Cerebellar nuclear complex (tissue), 1 donor: ENCODE measurements around the gene CNN3.

ENCODE experiments used
- DNase-seq, 2 experiments: peaks; one replicate each; lab custom pipeline; 2025; lab: John Stamatoyannopoulos, UW

Gene CNN3

DNA sequence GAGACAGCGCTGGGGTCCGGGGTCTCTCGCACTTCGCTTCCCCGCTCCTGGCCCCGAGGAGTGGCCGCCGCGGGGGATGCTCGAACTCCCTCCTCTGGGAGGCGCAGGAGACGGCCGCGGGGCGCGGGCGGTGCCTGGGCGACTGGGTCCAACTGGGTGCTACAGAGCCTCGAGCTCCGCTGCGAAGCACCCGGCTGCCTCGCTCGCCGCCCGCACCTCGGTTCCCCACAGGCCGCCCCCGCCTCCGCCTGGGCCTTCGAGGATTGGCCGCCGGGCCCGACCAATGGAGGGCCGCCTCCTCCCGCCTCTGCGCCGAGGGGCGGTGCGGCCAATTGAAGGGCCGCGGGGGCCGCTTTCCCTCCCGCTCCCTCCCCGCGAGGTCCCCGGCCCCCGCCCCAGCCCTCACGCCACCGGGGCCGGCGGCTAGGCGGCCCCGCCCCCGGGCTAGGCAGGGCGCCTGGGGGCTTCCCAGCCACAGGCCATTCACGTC lies at the start of gene CNN3:
Gene CNN3 (minus strand): TSS at position 196 of the 490 bp plus-strand sequence. CDS start 216 bp downstream, outside the sequence.
- peak in 1 of 2 experiments; percentile 61 for DNase-seq

GRCh38 chr1:94974824-94975223 lies 47.9 kb upstream of the CNN3 start:
- DNase-seq, result no peak

DNA sequence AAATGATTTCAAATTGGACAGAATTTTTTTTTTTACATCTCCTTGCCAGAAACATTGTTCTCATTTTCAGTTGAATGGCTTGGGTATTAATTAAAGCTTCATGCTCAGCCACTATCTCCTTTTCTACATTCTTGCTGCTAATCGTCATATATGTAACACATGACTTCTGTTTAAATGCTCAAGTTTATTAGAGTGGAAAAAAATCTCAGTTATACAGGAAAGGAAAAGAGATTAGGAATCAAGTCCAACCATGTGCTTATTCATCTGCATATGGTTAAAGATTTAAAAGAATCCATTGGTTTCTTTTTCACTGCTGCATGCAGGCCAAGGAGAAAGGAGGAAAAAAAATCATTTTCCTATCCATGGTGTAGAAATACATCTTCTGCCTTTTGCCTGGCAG lies 47.3 kb upstream of the CNN3 start:
- DNase-seq, result no peak

DNA sequence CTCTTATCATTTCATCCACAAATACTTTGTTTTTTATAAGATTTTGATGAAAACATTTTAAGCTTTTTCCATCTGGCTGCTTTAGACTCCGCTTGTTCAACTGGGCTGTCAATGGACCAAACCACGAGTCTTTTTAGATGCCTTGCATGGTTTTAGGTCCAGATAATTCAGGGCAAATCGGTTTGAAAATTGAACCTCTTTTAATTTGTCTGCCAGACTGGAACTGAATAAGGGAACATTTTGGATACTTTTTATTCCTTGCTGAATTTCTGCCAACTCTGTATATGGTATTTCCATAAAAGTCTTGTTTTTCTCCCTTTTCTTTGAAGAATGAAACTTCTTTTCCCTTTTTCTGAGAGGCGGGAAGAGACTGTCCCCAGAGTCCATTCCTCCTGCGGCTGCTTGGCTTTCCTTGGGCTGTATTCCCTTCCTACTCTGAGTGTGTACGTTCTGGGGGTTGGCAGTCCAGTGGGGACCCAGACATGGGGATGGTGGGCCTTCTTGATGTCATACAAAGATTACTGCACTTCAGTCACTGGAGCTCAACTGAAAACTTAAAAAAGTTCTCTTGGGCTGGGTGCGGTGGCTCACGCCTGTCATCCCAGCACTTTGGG lies 46.5 kb upstream of the CNN3 start:
- DNase-seq, result no peak

GRCh38 chr1:94971491-94971924 lies 44.6 kb upstream of the CNN3 start:
- no peak for DNase-seq

- DNase-seq, result no peak
These were observed 43.9 kb upstream of the CNN3 start for GRCh38 chr1:94970783-94971182.

- DNase-seq, result no peak
These were observed 42.2 kb upstream of the CNN3 start for GRCh38 chr1:94969137-94969536.

DNA sequence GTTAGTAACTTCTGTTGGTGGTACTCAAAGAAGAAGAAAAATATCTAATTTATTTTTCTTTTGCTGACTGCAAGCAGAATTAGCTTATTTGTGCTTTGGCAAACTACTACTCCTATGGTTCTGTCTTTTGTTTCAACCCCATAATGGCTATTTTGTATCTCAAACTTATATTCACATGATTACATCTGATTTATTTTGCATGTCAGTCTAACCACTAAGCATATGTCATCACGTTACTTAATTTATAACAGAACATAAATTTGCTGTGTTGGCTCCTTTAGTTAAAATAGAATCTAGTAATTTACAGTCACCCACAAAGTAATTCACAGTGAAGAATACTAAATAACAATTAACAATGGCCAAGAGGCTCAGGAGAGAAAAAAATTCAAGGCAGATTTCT lies 39.1 kb upstream of the CNN3 start:
- no peak for DNase-seq

GRCh38 chr1:94963864-94964263 lies 37.0 kb upstream of the CNN3 start:
- DNase-seq, result no peak

GRCh38 chr1:94962409-94963265 lies 35.7 kb upstream of the CNN3 start:
- DNase-seq, result peak in 1 of 2 experiments; percentile 6

GRCh38 chr1:94961988-94962387 lies 35.1 kb upstream of the CNN3 start:
- no peak for DNase-seq

- no peak for DNase-seq
These were observed 34.7 kb upstream of the CNN3 start for GRCh38 chr1:94961582-94961981.

- no peak for DNase-seq
These were observed 31.2 kb upstream of the CNN3 start for GRCh38 chr1:94958081-94958480.

DNA sequence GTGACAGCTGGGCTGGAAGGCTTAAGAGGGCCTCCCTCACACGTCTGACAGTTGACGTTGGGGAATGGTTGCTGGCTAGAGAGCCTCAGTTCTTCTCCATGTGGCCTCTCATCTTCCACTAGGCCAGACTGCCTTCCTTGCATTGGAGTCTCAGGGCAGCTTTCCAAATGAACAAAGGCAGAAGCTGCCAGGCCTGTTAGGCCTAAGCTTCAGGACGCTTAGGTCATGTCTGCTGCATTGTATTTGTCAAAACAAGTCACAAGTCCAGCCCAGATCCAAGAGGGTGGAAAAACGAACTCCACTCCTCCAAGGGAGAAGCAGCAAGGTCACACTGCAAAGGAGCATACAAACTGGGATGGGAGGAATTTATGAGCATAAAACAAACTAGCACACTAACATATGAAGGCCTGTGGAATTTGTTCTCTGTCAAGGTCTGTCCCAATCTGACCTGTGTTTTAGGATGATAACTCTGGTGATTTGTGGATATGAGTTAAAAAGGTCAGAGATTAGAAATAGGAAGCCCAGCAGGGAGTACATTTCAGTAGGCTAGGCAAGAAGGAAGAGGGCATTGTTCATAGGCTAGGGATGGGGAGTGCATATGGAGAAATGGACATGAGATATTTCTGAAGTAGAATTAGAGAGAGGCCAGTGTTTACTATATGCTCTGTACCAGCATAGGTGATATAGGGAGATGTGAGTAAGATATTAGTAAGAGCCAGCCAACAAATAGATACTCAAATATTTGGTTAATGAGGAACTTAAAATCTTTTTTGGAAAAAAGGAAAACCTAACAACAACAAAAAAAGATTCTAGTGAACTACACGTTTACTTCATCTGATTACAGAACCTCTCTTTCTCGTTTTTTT lies 29.1 kb upstream of the CNN3 start:
- DNase-seq, result no peak

DNA sequence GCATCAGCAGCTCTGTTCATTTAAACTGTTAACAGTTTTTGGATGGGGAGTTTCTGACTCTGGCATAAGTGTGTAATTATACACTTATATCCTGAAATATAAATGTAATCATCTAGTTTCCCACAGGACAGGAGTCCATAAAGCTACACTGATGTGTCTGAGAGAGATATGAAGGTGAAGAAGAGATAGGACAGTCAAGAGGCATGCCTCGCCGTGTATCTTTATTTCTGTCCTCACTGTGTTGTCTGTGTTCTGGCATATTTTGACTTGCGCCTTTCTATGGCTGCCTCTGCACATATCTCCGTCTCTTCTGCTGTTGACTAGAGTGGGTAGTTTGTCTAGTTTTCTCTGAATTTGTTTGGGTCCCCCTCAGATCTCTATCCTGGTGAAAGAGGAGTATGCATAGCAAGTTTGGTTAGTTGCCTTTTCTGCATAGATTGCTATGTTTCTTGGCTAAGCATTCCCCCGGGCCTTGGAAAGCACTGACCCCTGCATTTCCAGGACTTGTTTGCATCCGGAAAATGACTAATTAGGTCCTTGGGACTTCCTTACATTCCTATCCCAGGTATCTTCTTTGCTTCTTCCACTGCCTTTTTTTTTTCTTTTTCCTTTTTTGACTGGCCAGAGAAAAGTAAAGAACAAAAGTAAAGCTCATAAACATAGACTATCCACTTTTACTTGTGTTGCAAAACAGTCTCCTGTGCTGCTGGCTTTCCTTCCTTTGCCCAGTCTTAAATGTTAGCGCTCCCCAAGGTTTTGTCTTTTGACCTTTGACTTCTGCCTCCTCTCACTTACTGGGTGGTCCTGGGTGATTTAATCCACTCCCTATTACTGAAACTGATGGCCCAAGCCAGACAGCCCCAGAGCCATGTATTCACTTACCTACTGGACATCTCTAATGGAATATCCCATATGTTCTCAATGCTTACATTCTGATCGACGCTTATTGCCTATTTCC lies 27.6 kb upstream of the CNN3 start:
- no peak for DNase-seq

GRCh38 chr1:94953746-94954145 lies 26.8 kb upstream of the CNN3 start:
- DNase-seq, result no peak

DNA sequence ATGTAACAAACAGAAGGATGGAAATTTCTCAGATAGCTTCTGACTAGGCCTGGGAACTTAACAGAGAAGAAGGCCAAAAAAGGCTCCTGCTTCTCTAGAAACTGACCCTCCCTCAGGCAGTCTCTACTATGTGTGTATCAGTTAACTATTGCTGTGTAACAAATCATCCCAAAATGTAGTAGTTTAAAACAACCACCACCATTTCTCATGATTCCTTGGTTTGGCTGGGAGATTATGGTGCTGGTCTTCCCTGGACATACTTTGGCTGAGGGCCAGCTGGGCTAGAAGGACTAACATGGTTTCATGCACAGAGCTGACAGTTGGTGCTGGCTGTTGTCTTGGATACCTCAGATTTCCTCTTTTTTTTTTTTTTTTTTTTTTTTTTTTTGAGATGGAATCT lies 26.2 kb upstream of the CNN3 start:
- DNase-seq, result no peak

DNA sequence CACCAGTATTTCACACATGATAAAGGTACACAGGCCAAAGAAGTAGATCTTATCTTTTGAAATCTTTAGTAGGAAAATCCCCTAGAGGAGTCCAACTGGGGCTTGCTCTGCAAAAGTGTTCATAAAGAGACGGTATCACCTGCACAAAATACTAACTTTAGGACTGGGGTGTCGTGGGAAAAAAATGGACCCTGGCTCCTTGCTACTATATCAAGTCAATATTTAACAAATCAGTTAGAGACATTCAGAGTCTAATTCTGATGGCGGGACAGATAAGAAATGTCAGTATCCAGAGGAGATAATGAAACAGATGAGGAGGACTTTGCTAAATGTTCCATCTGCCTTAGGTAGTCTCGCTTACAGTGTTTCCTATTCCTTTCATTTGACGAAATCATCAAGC lies 25.6 kb upstream of the CNN3 start:
- no peak for DNase-seq

DNA sequence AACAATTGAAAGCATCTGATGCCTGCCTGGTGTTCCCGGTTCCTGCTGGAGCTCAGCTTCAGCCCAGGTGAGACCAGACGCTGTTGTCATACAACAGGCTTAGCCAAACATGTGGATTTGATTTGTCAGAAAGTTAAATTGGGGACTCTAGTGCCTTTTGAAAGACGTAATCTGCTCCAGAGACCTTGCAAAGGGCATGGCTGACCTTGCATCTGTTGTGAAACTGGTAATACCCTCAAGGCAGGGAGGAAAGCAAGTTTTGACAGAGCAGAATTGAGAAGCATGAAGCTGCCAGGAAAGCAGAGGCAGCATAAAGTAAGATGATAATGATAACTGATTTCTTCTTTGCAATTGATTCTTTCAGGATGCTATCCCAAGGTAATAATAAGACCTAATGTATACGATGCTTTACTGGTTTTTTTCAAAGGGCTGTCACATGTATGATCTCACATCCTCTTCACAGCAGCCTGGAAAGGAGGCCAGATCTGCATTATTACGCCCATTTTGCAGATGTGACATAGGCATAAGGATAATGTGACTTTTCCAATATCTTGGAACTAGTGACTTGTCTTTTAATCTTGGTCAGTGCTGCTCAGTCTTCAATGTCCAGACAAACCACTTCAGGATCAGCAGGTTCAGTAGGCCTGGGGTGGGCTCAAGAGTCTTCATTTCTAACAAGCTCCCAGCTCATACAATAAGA lies 24.7 kb upstream of the CNN3 start:
- DNase-seq, result no peak

GRCh38 chr1:94951046-94951445 lies 24.1 kb upstream of the CNN3 start:
- no peak for DNase-seq
